Measurements from ENCODE around the gene VPS37C.

Gene VPS37C

GRCh38 chr11:61193596-61193995 lies 32.4 kb upstream of the VPS37C start:
- TF ChIP-seq CTCF (IDR thresholded peaks at IDR 0.05; ENCODE audit: low read length) = no peak
- TF ChIP-seq EZH2 (optimal IDR thresholded peaks at IDR 0.05; ENCODE audit: low read depth, low read length) = no peak
- TF ChIP-seq EZH2phosphoT487 (IDR thresholded peaks at IDR 0.05; ENCODE audit: low read length) = no peak
- H2AFZ ChIP-seq (ENCODE audit: low read length) = no peak overlapping the region
- H3K27ac ChIP-seq (ENCODE audit: low read length) = no peak overlapping the region
- H3K4me1 ChIP-seq (ENCODE audit: low read length) = no peaks in the 10 kb centered on the region
- DNase-seq = no peak
- H3K9ac ChIP-seq (ENCODE audit: low read length) = no peak overlapping the region
- H4K20me1 ChIP-seq (ENCODE audit: insufficient read depth, low read length) = no peaks in the 10 kb centered on the region
- no peaks in the 10 kb centered on the region for H3F3A ChIP-seq (ENCODE audit: insufficient read depth, low read length)
- no peak overlapping the region for H3K4me3 ChIP-seq (ENCODE audit: low read length)
- no peak overlapping the region for H3K4me2 ChIP-seq (ENCODE audit: low read depth, low read length)
- H3K36me3 ChIP-seq (replicated peaks; ENCODE audit: insufficient read depth, low read length) = no peaks in the 10 kb centered on the region
- H3K27me3 ChIP-seq (replicated peaks; ENCODE audit: insufficient read depth, low read length) = no peaks in the 10 kb centered on the region
- no peaks in the 10 kb centered on the region for H3K79me2 ChIP-seq (ENCODE audit: low read length)
- no peaks in the 10 kb centered on the region for H3K9me3 ChIP-seq (replicated peaks; ENCODE audit: insufficient read depth, low read length)
- no peaks in the 10 kb centered on the region for H3K9me2 ChIP-seq (replicated peaks; ENCODE audit: insufficient read depth, low read length)

DNA sequence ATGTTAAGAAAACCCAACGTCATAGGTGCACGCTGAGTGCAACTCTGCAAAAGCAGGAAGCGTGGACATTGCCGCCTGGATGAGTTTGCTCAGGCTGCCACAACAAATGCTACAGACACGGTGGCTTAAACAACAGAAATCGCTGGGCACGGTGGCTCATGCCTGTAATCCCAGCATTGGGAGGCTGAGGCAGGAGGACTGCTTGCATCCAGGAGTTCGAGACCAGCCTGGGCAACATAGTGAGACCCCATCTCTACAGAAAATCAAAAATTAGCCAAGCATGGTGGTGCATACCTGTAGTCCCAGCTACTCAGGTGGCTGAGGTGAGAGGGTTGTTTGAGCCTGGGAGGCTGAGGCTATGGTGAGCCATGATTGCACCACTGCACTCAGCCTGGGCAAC lies 28.7 kb upstream of the VPS37C start:
- no peaks in the 10 kb centered on the region for H4K20me1 ChIP-seq (ENCODE audit: insufficient read depth, low read length)
- H3K79me2 ChIP-seq (ENCODE audit: low read length) = no peaks in the 10 kb centered on the region
- no peaks in the 10 kb centered on the region for H3K36me3 ChIP-seq (replicated peaks; ENCODE audit: insufficient read depth, low read length)
- H3K9me3 ChIP-seq (replicated peaks; ENCODE audit: insufficient read depth, low read length) = no peaks in the 10 kb centered on the region
- H2AFZ ChIP-seq (ENCODE audit: low read length) = no peak overlapping the region
- no peak overlapping the region for H3K4me2 ChIP-seq (ENCODE audit: low read depth, low read length)
- no peaks in the 10 kb centered on the region for H3K4me1 ChIP-seq (ENCODE audit: low read length)
- H3K9ac ChIP-seq (ENCODE audit: low read length) = no peak overlapping the region
- TF ChIP-seq CTCF (IDR thresholded peaks at IDR 0.05; ENCODE audit: low read length) (no peak), EZH2 (optimal IDR thresholded peaks at IDR 0.05; ENCODE audit: low read depth, low read length) (no peak), EZH2phosphoT487 (IDR thresholded peaks at IDR 0.05; ENCODE audit: low read length) (no peak)
- no peak for DNase-seq
- H3K4me3 ChIP-seq (ENCODE audit: low read length) = no peak overlapping the region
- no peaks in the 10 kb centered on the region for H3F3A ChIP-seq (ENCODE audit: insufficient read depth, low read length)
- H3K9me2 ChIP-seq (replicated peaks; ENCODE audit: insufficient read depth, low read length) = no peaks in the 10 kb centered on the region
- H3K27me3 ChIP-seq (replicated peaks; ENCODE audit: insufficient read depth, low read length) = no peaks in the 10 kb centered on the region
- H3K27ac ChIP-seq (ENCODE audit: low read length) = no peak overlapping the region

GRCh38 chr11:61187505-61188130 lies 26.4 kb upstream of the VPS37C start:
- Histone ChIP-seq H3K27ac (ENCODE audit: low read length) (no peak overlapping the region), H3K27me3 (replicated peaks; ENCODE audit: insufficient read depth, low read length) (no peaks in the 10 kb centered on the region), H3K9ac (ENCODE audit: low read length) (no peak overlapping the region), H3K79me2 (ENCODE audit: low read length) (no peaks in the 10 kb centered on the region), H3K4me1 (ENCODE audit: low read length) (no peaks in the 10 kb centered on the region), H3F3A (ENCODE audit: insufficient read depth, low read length) (no peaks in the 10 kb centered on the region), H3K4me3 (ENCODE audit: low read length) (no peak overlapping the region), H3K36me3 (replicated peaks; ENCODE audit: insufficient read depth, low read length) (no peaks in the 10 kb centered on the region), H4K20me1 (ENCODE audit: insufficient read depth, low read length) (no peaks in the 10 kb centered on the region), H3K4me2 (ENCODE audit: low read depth, low read length) (no peak overlapping the region), H3K9me2 (replicated peaks; ENCODE audit: insufficient read depth, low read length) (no peaks in the 10 kb centered on the region), H3K9me3 (replicated peaks; ENCODE audit: insufficient read depth, low read length) (no peaks in the 10 kb centered on the region), H2AFZ (ENCODE audit: low read length) (no peak overlapping the region)
- TF ChIP-seq EZH2 (optimal IDR thresholded peaks at IDR 0.05; ENCODE audit: low read depth, low read length) (no peak), CTCF (IDR thresholded peaks at IDR 0.05; ENCODE audit: low read length) (peak; percentile 82)
- peak; percentile 70 for DNase-seq
